KBM-7 (cell line): ENCODE measurements around the gene WRAP73.
A peak's percentile ranks its signal among the peaks of the same experiment; 100 is the strongest.

Experiments
- DNase-seq: peaks from one replicate; pipeline ENCODE4 v3.0.0-alpha.2; 2015
- in situ Hi-C: fragments of 300-500 bp; cut with MboI; formaldehyde crosslinking; loops from 2 replicates; pipeline ENCODE4 v1.14.3; 2020; ENCODE audit warnings: low sequenced_read_pairs, low pct_unique_long_range_greater_than_20kb, mixed read lengths

Gene WRAP73

GRCh38 chr1:3683197-3683596, 33.3 kb upstream of the WRAP73 start:
- DNase-seq, result no peak
- in situ Hi-C loops, result no loop called here

- in situ Hi-C loops, result no loop called here
- DNase-seq, result no peak
These were observed 32.2 kb upstream of the WRAP73 start for GRCh38 chr1:3681898-3682806.

- DNase-seq, result no peak
- in situ Hi-C loops, result no loop called here
These were observed 31.5 kb upstream of the WRAP73 start for GRCh38 chr1:3681231-3681897.

GRCh38 chr1:3680488-3681230, 30.8 kb upstream of the WRAP73 start:
- no peak for DNase-seq
- in situ Hi-C loops, result no loop called here

- DNase-seq, result no peak
- in situ Hi-C loops, result no loop called here
These were observed 30.0 kb upstream of the WRAP73 start for GRCh38 chr1:3679799-3680453.

- in situ Hi-C loops, result no loop called here
- no peak for DNase-seq
These were observed 29.2 kb upstream of the WRAP73 start for GRCh38 chr1:3679098-3679555.

- peak; percentile 47 for DNase-seq
- in situ Hi-C loops, result no loop called here
These were observed 28.6 kb upstream of the WRAP73 start for GRCh38 chr1:3678361-3679097.

- DNase-seq, result peak; percentile 69
- in situ Hi-C loops, result no loop called here
These were observed 27.6 kb upstream of the WRAP73 start for GRCh38 chr1:3677484-3677883.

GRCh38 chr1:3676581-3677470, 26.9 kb upstream of the WRAP73 start:
- peak; percentile 61 for DNase-seq
- in situ Hi-C loops, result no loop called here

GRCh38 chr1:3675436-3675835, 25.5 kb upstream of the WRAP73 start:
- in situ Hi-C loops, result no loop called here
- DNase-seq, result no peak

GRCh38 chr1:3674100-3675094, 24.5 kb upstream of the WRAP73 start:
- no peak for DNase-seq
- in situ Hi-C loops, result no loop called here

- no peak for DNase-seq
- in situ Hi-C loops, result no loop called here
These were observed 23.6 kb upstream of the WRAP73 start for GRCh38 chr1:3673381-3674099.

GRCh38 chr1:3672971-3673361, 23.1 kb upstream of the WRAP73 start:
- in situ Hi-C loops, result no loop called here
- no peak for DNase-seq

- no peak for DNase-seq
- in situ Hi-C loops, result no loop called here
These were observed 22.5 kb upstream of the WRAP73 start for GRCh38 chr1:3672231-3672970.

GRCh38 chr1:3671371-3672180, 21.7 kb upstream of the WRAP73 start:
- DNase-seq, result no peak
- in situ Hi-C loops, result no loop called here
